IPS-18c (cell line): ENCODE results near the gene TAF10.

Experiments
- H3K4me3 ChIP-seq: 2 replicates; pipeline ENCODE4 v1.7.0; 2013; ENCODE audit warnings: low read depth, mild to moderate bottlenecking, low read length, moderate library complexity; ENCODE audit not compliant: insufficient read depth
- H3K9me3 ChIP-seq: one replicate; pipeline ENCODE4 v1.6.1; 2013; ENCODE audit warnings: mild to moderate bottlenecking, low read length, moderate library complexity; ENCODE audit not compliant: control insufficient read depth, insufficient read depth

TAF10 gene

GRCh38 chr11:6630632-6631291 is 18.7 kb upstream of the TAF10 start:
- Histone ChIP-seq H3K4me3 (no peak overlapping the region), H3K9me3 (no peaks in the 10 kb centered on the region)

- Histone ChIP-seq H3K9me3 (no peaks in the 10 kb centered on the region), H3K4me3 (no peak overlapping the region)
Measured at GRCh38 chr11:6629892-6630631, 18.0 kb upstream of the TAF10 start.

DNA sequence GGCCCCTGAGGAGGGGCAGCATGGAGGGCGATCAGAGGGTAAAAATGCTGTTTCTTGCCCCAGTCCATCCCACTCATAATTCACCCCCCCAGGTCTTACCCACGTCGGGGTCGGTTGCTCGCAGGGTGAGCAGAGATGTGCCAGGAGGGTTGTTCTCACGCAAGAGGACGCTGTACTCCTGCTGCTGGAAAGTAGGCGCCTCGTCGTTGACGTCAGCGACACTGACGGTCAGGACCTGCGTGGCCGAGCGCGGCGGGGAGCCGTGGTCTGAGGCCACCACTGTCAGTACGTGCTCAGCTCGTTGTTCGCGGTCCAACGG is 17.5 kb upstream of the TAF10 start:
- Histone ChIP-seq H3K4me3 (no peak overlapping the region), H3K9me3 (no peaks in the 10 kb centered on the region)

DNA sequence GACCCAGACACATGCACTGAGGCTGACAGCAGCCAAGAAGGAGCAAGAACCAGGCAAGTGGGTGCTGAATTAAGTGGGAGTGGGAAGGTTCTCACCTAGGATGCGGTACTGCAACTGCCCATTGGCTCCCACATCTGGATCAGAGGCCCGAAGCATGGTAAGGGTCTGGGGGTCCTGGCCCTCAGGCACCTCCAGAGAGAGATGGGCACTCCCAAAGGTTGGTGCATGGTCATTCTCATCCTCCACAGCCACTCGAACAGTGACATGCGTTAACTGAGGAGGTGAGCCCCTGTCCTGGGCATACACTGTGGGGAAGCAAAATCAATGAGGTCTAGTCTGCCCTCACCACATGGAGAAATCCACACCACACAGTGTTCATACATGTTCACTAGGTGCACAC is 16.5 kb upstream of the TAF10 start:
- no peak overlapping the region for H3K4me3 ChIP-seq
- H3K9me3 ChIP-seq: no peaks in the 10 kb centered on the region

- H3K4me3 ChIP-seq: no peak overlapping the region
- no peaks in the 10 kb centered on the region for H3K9me3 ChIP-seq
Measured at GRCh38 chr11:6627762-6628241, 15.8 kb upstream of the TAF10 start.

DNA sequence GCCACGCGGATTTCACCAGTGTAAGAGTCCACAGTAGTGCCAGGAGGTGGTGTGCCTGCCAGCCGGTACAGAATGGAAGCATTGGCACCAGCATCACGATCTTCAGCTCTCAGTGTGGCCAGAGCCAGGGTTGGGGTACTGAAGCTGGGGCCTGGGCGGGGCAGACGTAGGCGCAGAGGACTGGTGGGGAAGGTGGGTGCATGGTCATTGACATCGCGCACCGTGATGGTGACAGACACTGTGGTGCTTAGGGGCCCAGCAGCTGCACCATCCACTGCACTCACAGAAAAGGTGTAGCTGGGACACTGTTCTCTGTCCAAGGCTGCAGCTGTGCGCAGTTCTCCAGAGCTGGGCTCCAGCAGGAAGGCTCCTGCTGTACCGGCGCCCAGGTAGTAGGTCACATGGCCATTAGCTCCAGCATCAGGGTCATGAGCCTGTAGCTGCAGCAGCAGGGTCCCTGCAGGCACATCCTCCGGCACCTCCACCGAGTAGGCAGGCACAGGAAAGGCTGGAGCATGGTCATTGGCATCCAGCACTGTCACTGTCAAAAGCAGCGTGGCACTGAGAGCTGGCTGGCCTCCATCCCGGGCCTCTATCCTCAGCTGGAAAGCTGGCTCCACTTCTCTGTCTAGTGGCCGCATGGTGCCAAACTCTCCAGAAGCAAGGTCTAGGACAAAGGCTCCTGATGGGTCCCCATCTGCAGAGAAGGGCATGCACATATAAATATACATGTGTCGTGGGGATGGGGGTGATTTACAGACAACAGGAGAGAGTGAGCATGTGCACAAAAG is 15.2 kb upstream of the TAF10 start:
- Histone ChIP-seq H3K9me3 (no peaks in the 10 kb centered on the region), H3K4me3 (no peak overlapping the region)

DNA sequence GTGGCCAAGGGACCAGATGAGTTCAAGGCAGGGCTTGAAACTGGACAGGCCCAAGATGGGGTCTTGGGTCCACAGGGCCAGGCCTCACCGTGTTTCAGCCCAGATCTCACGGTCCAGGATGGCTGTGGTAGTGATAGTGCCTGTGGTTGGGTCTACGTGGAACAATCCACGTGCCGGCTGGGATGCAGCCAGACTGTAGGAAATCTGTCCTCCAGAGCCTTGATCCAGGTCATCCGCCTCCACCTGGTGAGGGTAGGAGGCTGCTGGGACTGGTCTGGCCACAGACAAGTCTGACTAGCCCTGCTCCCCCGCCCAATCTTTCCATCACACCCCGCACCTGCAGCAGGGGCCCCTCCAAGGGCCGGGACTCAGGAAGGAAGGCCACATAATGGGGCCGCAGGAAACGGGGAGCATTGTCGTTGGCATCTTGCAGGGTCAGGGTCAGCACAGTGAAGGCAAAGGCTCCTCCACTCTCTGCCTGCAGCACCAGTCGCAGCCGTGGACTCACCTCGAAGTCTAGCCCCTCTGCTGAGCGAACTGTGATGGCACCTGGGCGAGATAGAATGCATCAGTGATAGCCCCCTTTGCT is 13.9 kb upstream of the TAF10 start:
- H3K4me3 ChIP-seq: no peak overlapping the region
- no peaks in the 10 kb centered on the region for H3K9me3 ChIP-seq

DNA sequence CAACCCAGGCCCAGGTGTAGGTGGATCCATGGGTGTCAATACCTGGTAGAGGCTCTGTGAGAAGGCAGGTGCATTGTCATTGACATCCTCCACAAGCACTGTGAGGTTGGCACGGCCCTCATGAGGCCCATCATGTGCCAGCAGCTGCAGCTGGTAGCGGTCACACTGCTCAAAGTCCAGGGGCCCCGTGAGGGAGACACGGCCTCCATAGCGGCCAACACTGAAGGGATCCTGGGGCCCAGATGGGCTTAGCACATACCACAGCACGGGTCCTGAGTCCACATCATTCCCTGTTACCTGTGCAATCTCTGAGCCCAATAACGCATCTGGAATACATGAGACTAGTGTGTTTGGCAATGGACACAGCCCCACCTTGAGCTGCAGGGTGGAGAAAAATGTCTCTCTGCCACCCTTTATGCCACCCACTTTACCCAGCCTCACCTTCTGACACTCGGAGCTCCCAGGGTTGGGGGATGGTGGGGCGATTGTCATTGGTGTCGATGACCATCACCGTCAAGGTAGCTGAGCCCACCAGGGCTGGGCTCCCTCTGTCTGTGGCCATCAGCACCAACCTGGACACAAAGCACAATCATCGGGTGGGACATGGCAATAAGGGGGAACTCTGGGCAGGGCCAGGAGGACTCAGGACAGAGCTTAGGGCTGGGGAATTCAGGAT is 13.3 kb upstream of the TAF10 start:
- H3K4me3 ChIP-seq: no peak overlapping the region
- no peaks in the 10 kb centered on the region for H3K9me3 ChIP-seq

- Histone ChIP-seq H3K9me3 (no peaks in the 10 kb centered on the region), H3K4me3 (no peak overlapping the region)
Measured at GRCh38 chr11:6623391-6624363, 11.7 kb upstream of the TAF10 start.

DNA sequence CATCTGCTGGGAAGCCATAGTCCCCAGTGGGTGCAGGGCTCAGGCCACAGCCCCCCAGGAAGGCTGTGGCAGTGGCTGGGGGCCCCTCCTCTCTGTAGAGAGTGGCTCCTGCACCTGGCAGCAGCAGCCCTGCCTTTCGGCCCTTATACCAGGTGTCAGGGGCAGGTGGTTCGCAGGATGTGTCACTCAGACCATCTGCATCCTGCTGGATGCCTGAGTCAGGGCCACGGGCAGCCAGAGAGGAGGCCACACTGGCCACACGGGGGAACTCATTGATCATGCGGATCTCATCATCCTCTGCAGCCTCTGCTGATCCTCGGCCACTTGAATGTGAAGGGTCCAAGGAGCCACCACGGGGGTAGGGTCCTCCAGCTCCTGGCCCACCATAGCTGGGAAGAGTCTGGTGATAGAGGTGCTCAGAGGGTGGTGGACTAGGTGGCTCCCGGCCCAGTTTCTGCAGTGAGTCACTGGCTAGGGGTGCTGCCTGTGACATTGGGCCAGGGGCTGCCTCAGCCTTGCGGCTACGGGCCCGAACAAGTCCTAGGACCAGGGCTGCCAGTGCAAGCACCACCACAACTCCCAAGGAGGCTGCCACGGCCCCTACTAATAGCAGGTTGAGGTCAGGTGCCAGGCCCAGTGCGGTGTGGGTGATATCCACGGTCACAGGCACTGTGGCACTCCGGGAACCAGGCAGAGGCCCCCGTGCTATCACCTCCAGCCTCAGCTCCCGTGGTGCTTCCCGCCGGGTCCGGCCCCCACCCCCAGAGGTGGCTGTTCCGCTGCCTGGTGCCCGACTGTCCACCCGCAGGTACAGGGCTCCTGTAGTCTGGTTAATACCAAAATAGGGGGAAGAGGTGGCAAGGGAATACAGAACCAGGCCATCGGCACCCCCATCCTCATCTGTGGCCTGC is 10.5 kb upstream of the TAF10 start:
- no peak overlapping the region for H3K4me3 ChIP-seq
- H3K9me3 ChIP-seq: no peaks in the 10 kb centered on the region

DNA sequence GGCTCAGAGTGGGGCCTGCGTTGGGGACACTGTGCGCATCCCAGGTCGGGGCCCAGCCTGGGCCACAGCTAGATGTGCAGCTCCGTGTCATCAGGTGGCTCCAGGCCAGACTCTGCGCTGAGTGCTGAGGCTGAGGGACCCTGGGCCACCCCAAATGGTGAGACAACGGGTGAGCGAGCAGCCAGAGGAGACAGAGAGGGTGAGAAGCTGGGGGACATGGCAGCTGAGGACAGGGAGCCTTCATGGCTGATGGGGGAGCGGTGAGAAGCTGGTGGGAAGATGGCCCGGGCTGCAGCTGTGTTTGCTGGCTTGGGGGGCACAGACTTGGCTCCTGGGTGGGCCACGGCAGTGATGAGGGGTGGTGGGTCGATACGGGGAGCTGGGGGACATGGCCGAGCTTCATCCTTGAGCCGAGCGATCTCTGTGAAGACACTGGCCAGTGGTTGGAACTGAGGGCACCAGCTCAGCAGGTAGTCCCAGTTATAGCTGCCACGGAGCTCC is 9.7 kb upstream of the TAF10 start:
- H3K4me3 ChIP-seq: no peak overlapping the region
- no peaks in the 10 kb centered on the region for H3K9me3 ChIP-seq

DNA sequence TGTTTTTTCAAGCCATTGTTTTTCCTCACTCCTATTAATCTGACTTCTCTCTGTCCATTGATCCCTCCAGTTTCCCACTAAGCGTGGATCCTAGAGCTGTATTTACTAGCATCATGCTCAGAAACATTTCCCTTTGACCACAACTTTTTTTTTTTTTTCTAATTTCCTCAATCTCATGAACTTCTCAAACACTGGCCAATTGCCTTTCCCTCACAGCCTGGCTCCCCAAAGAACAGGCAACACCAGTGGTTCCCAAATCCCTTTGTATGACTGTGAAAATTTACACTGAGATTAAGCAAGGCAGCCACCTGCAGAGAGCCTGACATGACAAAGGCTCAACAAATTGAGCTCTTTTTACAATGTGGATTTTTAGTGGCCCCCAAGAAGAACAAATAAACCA is 8.6 kb upstream of the TAF10 start:
- H3K4me3 ChIP-seq: no peak overlapping the region
- H3K9me3 ChIP-seq: no peaks in the 10 kb centered on the region

GRCh38 chr11:6619004-6619745 is 7.2 kb upstream of the TAF10 start, which contains the start of gene TPP1:
TSS of gene TPP1 (minus strand) at chr11:6619422. CDS start at chr11:6619400, 22 bp downstream.
- Histone ChIP-seq H3K9me3 (no peaks in the 10 kb centered on the region), H3K4me3 (peak within 1 kb of the TSS; percentile 69)

DNA sequence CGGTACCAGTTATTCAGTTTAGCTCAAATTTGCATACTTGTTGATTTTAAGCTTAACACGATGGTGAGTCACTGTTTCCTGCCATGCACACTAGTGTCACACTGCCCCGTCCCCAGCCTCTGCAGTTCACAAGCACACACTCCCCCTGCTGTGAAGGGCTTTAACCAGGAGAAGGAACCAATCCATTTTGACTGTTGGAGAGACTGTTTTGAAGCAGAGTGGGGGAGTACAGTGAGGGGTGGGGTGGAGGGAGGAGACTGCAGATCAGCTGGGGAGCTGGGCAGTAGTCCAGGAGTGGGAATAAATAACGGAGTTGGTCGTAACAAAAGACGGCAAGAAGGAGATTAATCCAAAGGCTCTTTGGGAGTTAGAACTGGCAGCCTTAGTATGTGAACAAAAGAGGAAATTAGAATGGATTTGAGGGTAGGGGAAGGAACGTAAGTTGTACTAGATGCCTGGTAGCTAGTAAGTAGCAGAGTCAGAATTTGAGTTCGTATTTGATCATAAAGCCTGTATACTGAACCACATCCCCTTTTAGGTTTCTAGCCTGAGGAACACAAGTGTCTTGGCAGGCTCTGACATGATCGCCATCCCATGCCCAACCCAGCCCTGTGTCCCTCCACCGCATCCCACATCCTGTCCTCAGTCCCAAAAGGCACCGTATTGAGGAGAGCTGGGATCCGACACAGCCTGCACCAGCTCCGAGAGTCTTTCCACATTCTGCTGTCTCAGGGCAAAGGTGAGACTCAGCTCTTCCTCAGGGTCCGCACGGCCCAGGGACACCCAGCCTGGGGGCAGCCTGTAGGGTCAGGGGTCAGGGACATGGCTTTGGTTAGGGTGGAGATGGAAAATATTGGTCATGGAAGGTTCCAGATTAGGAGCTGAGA is 6.3 kb upstream of the TAF10 start:
- Histone ChIP-seq H3K9me3 (no peaks in the 10 kb centered on the region), H3K4me3 (peak overlapping the region; percentile 69)
